Measurements from ENCODE around the gene TM4SF5.

The TM4SF5 gene

GRCh38 chr17:4748686-4749085, 23.0 kb upstream of the TM4SF5 start:
- no peak overlapping the region for H3K27ac ChIP-seq (ENCODE audit: low read length)
- no peak overlapping the region for H3K4me3 ChIP-seq (ENCODE audit: low read length)
- no CpG with 5 or more reads among the region's 4 CpGs for WGBS (ENCODE audit: insufficient coverage, insufficient read length)
- no peaks in the 10 kb centered on the region for H3K27me3 ChIP-seq (ENCODE audit: control insufficient read depth, insufficient read depth, low read length)
- no peaks in the 10 kb centered on the region for H3K9me3 ChIP-seq (ENCODE audit: control insufficient read depth, insufficient read depth, low read length)
- no peak for DNase-seq (ENCODE audit: low read depth, low spot score)
- no peaks in the 10 kb centered on the region for H3K36me3 ChIP-seq (ENCODE audit: control insufficient read depth, insufficient read depth, low read length)
- H3K4me1 ChIP-seq (ENCODE audit: control insufficient read depth, insufficient read depth, low read length): no peaks in the 10 kb centered on the region

- Histone ChIP-seq H3K27ac (ENCODE audit: low read length) (no peak overlapping the region), H3K9me3 (ENCODE audit: control insufficient read depth, insufficient read depth, low read length) (no peaks in the 10 kb centered on the region), H3K4me3 (ENCODE audit: low read length) (no peak overlapping the region), H3K36me3 (ENCODE audit: control insufficient read depth, insufficient read depth, low read length) (no peaks in the 10 kb centered on the region), H3K4me1 (ENCODE audit: control insufficient read depth, insufficient read depth, low read length) (no peaks in the 10 kb centered on the region), H3K27me3 (ENCODE audit: control insufficient read depth, insufficient read depth, low read length) (no peaks in the 10 kb centered on the region)
- DNase-seq (ENCODE audit: low read depth, low spot score): no peak
- WGBS (ENCODE audit: insufficient coverage, insufficient read length): no CpG with 5 or more reads among the region's 3 CpGs
Observed at GRCh38 chr17:4750606-4751005, 21.1 kb upstream of the TM4SF5 start.

GRCh38 chr17:4751932-4752331, 19.8 kb upstream of the TM4SF5 start:
- no peaks in the 10 kb centered on the region for H3K4me1 ChIP-seq (ENCODE audit: control insufficient read depth, insufficient read depth, low read length)
- no peak overlapping the region for H3K4me3 ChIP-seq (ENCODE audit: low read length)
- no peaks in the 10 kb centered on the region for H3K36me3 ChIP-seq (ENCODE audit: control insufficient read depth, insufficient read depth, low read length)
- no peak overlapping the region for H3K27ac ChIP-seq (ENCODE audit: low read length)
- H3K9me3 ChIP-seq (ENCODE audit: control insufficient read depth, insufficient read depth, low read length): no peaks in the 10 kb centered on the region
- WGBS (ENCODE audit: insufficient coverage, insufficient read length): no CpG with 5 or more reads among the region's 5 CpGs
- no peak for DNase-seq (ENCODE audit: low read depth, low spot score)
- no peaks in the 10 kb centered on the region for H3K27me3 ChIP-seq (ENCODE audit: control insufficient read depth, insufficient read depth, low read length)

GRCh38 chr17:4753392-4753791, 18.3 kb upstream of the TM4SF5 start:
- Histone ChIP-seq H3K9me3 (ENCODE audit: control insufficient read depth, insufficient read depth, low read length) (no peaks in the 10 kb centered on the region), H3K27ac (ENCODE audit: low read length) (no peak overlapping the region), H3K36me3 (ENCODE audit: control insufficient read depth, insufficient read depth, low read length) (no peaks in the 10 kb centered on the region), H3K27me3 (ENCODE audit: control insufficient read depth, insufficient read depth, low read length) (no peaks in the 10 kb centered on the region), H3K4me1 (ENCODE audit: control insufficient read depth, insufficient read depth, low read length) (no peaks in the 10 kb centered on the region), H3K4me3 (ENCODE audit: low read length) (no peak overlapping the region)
- no peak for DNase-seq (ENCODE audit: low read depth, low spot score)
- no CpG with 5 or more reads among the region's 1 CpG for WGBS (ENCODE audit: insufficient coverage, insufficient read length)

- no peaks in the 10 kb centered on the region for H3K27me3 ChIP-seq (ENCODE audit: control insufficient read depth, insufficient read depth, low read length)
- no peaks in the 10 kb centered on the region for H3K9me3 ChIP-seq (ENCODE audit: control insufficient read depth, insufficient read depth, low read length)
- H3K4me3 ChIP-seq (ENCODE audit: low read length): no peak overlapping the region
- H3K27ac ChIP-seq (ENCODE audit: low read length): no peak overlapping the region
- H3K36me3 ChIP-seq (ENCODE audit: control insufficient read depth, insufficient read depth, low read length): no peaks in the 10 kb centered on the region
- WGBS (ENCODE audit: insufficient coverage, insufficient read length): no CpG with 5 or more reads among the region's 10 CpGs
- no peak for DNase-seq (ENCODE audit: low read depth, low spot score)
- H3K4me1 ChIP-seq (ENCODE audit: control insufficient read depth, insufficient read depth, low read length): no peaks in the 10 kb centered on the region
Observed at GRCh38 chr17:4759776-4760236, 11.9 kb upstream of the TM4SF5 start.

GRCh38 chr17:4764595-4764994, 7.1 kb upstream of the TM4SF5 start:
- WGBS (ENCODE audit: insufficient coverage, insufficient read length): no CpG with 5 or more reads among the region's 3 CpGs
- Histone ChIP-seq H3K4me1 (ENCODE audit: control insufficient read depth, insufficient read depth, low read length) (no peaks in the 10 kb centered on the region), H3K9me3 (ENCODE audit: control insufficient read depth, insufficient read depth, low read length) (no peaks in the 10 kb centered on the region), H3K4me3 (ENCODE audit: low read length) (no peak overlapping the region), H3K36me3 (ENCODE audit: control insufficient read depth, insufficient read depth, low read length) (no peaks in the 10 kb centered on the region), H3K27ac (ENCODE audit: low read length) (no peak overlapping the region), H3K27me3 (ENCODE audit: control insufficient read depth, insufficient read depth, low read length) (no peaks in the 10 kb centered on the region)
- DNase-seq (ENCODE audit: low read depth, low spot score): no peak

- DNase-seq (ENCODE audit: low read depth, low spot score): no peak
- Histone ChIP-seq H3K27ac (ENCODE audit: low read length) (no peak overlapping the region), H3K4me3 (ENCODE audit: low read length) (no peak overlapping the region), H3K36me3 (ENCODE audit: control insufficient read depth, insufficient read depth, low read length) (no peaks in the 10 kb centered on the region), H3K9me3 (ENCODE audit: control insufficient read depth, insufficient read depth, low read length) (no peaks in the 10 kb centered on the region), H3K4me1 (ENCODE audit: control insufficient read depth, insufficient read depth, low read length) (no peaks in the 10 kb centered on the region), H3K27me3 (ENCODE audit: control insufficient read depth, insufficient read depth, low read length) (no peaks in the 10 kb centered on the region)
- no CpG with 5 or more reads among the region's 3 CpGs for WGBS (ENCODE audit: insufficient coverage, insufficient read length)
Observed at GRCh38 chr17:4766201-4766600, 5.5 kb upstream of the TM4SF5 start.

GRCh38 chr17:4766723-4767122, 5.0 kb upstream of the TM4SF5 start:
- WGBS (ENCODE audit: insufficient coverage, insufficient read length): no CpG with 5 or more reads among the region's 9 CpGs
- H3K9me3 ChIP-seq (ENCODE audit: control insufficient read depth, insufficient read depth, low read length): no peaks in the 10 kb centered on the region
- H3K4me1 ChIP-seq (ENCODE audit: control insufficient read depth, insufficient read depth, low read length): no peaks in the 10 kb centered on the region
- no peak for DNase-seq (ENCODE audit: low read depth, low spot score)
- H3K36me3 ChIP-seq (ENCODE audit: control insufficient read depth, insufficient read depth, low read length): no peaks in the 10 kb centered on the region
- H3K27ac ChIP-seq (ENCODE audit: low read length): no peak overlapping the region
- no peak overlapping the region for H3K4me3 ChIP-seq (ENCODE audit: low read length)
- no peaks in the 10 kb centered on the region for H3K27me3 ChIP-seq (ENCODE audit: control insufficient read depth, insufficient read depth, low read length)

GRCh38 chr17:4768298-4768697, 3.4 kb upstream of the TM4SF5 start:
- H3K9me3 ChIP-seq (ENCODE audit: control insufficient read depth, insufficient read depth, low read length): no peaks in the 10 kb centered on the region
- H3K27ac ChIP-seq (ENCODE audit: low read length): no peak overlapping the region
- H3K4me3 ChIP-seq (ENCODE audit: low read length): no peak overlapping the region
- DNase-seq (ENCODE audit: low read depth, low spot score): no peak
- H3K36me3 ChIP-seq (ENCODE audit: control insufficient read depth, insufficient read depth, low read length): no peaks in the 10 kb centered on the region
- WGBS (ENCODE audit: insufficient coverage, insufficient read length): no CpG with 5 or more reads among the region's 6 CpGs
- no peaks in the 10 kb centered on the region for H3K27me3 ChIP-seq (ENCODE audit: control insufficient read depth, insufficient read depth, low read length)
- no peaks in the 10 kb centered on the region for H3K4me1 ChIP-seq (ENCODE audit: control insufficient read depth, insufficient read depth, low read length)

- DNase-seq (ENCODE audit: low read depth, low spot score): no peak
- no peak overlapping the region for H3K27ac ChIP-seq (ENCODE audit: low read length)
Observed at GRCh38 chr17:4769628-4770027, 2.1 kb upstream of the TM4SF5 start.

GRCh38 chr17:4772235-4772613, 538 bp downstream of the TM4SF5 start:
- H3K27ac ChIP-seq (ENCODE audit: low read length): no peak overlapping the region
- H3K36me3 ChIP-seq (ENCODE audit: control insufficient read depth, insufficient read depth, low read length): no peaks in the 10 kb centered on the region
- no CpG with 5 or more reads among the region's 10 CpGs for WGBS (ENCODE audit: insufficient coverage, insufficient read length)
- no peak for DNase-seq (ENCODE audit: low read depth, low spot score)
- H3K4me1 ChIP-seq (ENCODE audit: control insufficient read depth, insufficient read depth, low read length): no peaks in the 10 kb centered on the region
- H3K9me3 ChIP-seq (ENCODE audit: control insufficient read depth, insufficient read depth, low read length): no peaks in the 10 kb centered on the region
- no peak overlapping the region for H3K4me3 ChIP-seq (ENCODE audit: low read length)
- H3K27me3 ChIP-seq (ENCODE audit: control insufficient read depth, insufficient read depth, low read length): no peaks in the 10 kb centered on the region

More at GRCh38 chr17:4769628-4770027, 2.1 kb upstream of the TM4SF5 start:
- Histone ChIP-seq H3K36me3 (ENCODE audit: control insufficient read depth, insufficient read depth, low read length) (no peaks in the 10 kb centered on the region), H3K4me3 (ENCODE audit: low read length) (no peak overlapping the region), H3K27me3 (ENCODE audit: control insufficient read depth, insufficient read depth, low read length) (no peaks in the 10 kb centered on the region), H3K9me3 (ENCODE audit: control insufficient read depth, insufficient read depth, low read length) (no peaks in the 10 kb centered on the region), H3K4me1 (ENCODE audit: control insufficient read depth, insufficient read depth, low read length) (no peaks in the 10 kb centered on the region)
- no CpG with 5 or more reads among the region's 2 CpGs for WGBS (ENCODE audit: insufficient coverage, insufficient read length)

Data from iPS DF 6.9 (cell line).